ENCODE results near the gene GABRG3.

- TF ChIP-seq MAFK (IDR thresholded peaks at IDR 0.05; ENCODE audit: low read depth, low read length) (no peak), SMC3 (IDR thresholded peaks at IDR 0.05; ENCODE audit: low read depth, low read length) (no peak), CTCF (conservative IDR thresholded peaks at IDR 0.05; ENCODE audit: low read depth, low read length) (no peak)
These were observed 157.0 kb downstream of the GABRG3 start for GRCh38 chr15:27127815-27128570.

Measured in IMR-90 (cell line).